ENCODE results near the gene CAMKMT.

GRCh38 chr2:44602446-44602845, 240.7 kb downstream of the CAMKMT start:
- TF ChIP-seq EZH2phosphoT487 (IDR thresholded peaks at IDR 0.05; ENCODE audit: borderline replicate concordance, low read length) (no peak), CTCF (conservative IDR thresholded peaks at IDR 0.05; ENCODE audit: low read depth, low read length) (no peak), EZH2 (IDR thresholded peaks at IDR 0.05; ENCODE audit: low read length, unreplicated experiment) (no peak)

Data from PC-3 (cell line).